COLO668 (cell line): ENCODE results near the gene SMPDL3A.
"Not testable (repeated sequence)": the region's sequence is repeated elsewhere in the genome, so short reads cannot be mapped to it uniquely, and the experiment has no call there.

Experiments
- DNase-seq: peaks from one replicate; lab custom pipeline; 2025; ENCODE audit not compliant: unreplicated experiment; lab: John Stamatoyannopoulos, UW

SMPDL3A gene

GRCh38 chr6:122789182-122790027, at the start of gene SMPDL3A:
SMPDL3A (plus strand) TSS chr6:122789258; CDS start chr6:122789347, 89 bp downstream.
- peak; percentile 86 for DNase-seq

GRCh38 chr6:122740091-122740490, 49.0 kb upstream of the SMPDL3A start:
- no peak for DNase-seq

- no peak for DNase-seq
These were observed 48.1 kb upstream of the SMPDL3A start for GRCh38 chr6:122740936-122741335.

- DNase-seq = not testable (repeated sequence)
These were observed 44.8 kb upstream of the SMPDL3A start for GRCh38 chr6:122744247-122744646.

GRCh38 chr6:122744856-122745255, 44.2 kb upstream of the SMPDL3A start:
- DNase-seq = not testable (repeated sequence)

GRCh38 chr6:122746688-122747087, 42.4 kb upstream of the SMPDL3A start:
- DNase-seq = no peak

GRCh38 chr6:122747573-122747972, 41.5 kb upstream of the SMPDL3A start:
- no peak for DNase-seq

GRCh38 chr6:122748945-122749344, 40.1 kb upstream of the SMPDL3A start:
- DNase-seq = not testable (repeated sequence)

- DNase-seq = peak; percentile 13
These were observed 39.5 kb upstream of the SMPDL3A start for GRCh38 chr6:122749451-122750050.

GRCh38 chr6:122751326-122751725, 37.7 kb upstream of the SMPDL3A start:
- no peak for DNase-seq

GRCh38 chr6:122752459-122752858, 36.6 kb upstream of the SMPDL3A start:
- DNase-seq = no peak

- no peak for DNase-seq
These were observed 35.9 kb upstream of the SMPDL3A start for GRCh38 chr6:122753000-122753687.

- no peak for DNase-seq
These were observed 35.4 kb upstream of the SMPDL3A start for GRCh38 chr6:122753688-122754056.

- DNase-seq = no peak
These were observed 34.8 kb upstream of the SMPDL3A start for GRCh38 chr6:122754191-122754731.

GRCh38 chr6:122755901-122756300, 33.2 kb upstream of the SMPDL3A start:
- no peak for DNase-seq

- no peak for DNase-seq
These were observed 30.1 kb upstream of the SMPDL3A start for GRCh38 chr6:122758927-122759334.

GRCh38 chr6:122760330-122760729, 28.7 kb upstream of the SMPDL3A start:
- DNase-seq = no peak

- no peak for DNase-seq
These were observed 22.8 kb upstream of the SMPDL3A start for GRCh38 chr6:122766256-122766655.

GRCh38 chr6:122770835-122771601, 18.0 kb upstream of the SMPDL3A start:
- peak; percentile 43 for DNase-seq

- no peak for DNase-seq
These were observed 16.2 kb upstream of the SMPDL3A start for GRCh38 chr6:122772724-122773415.
